Measurements from ENCODE around the gene GPR108.
"Not testable (repeated sequence)": the region's sequence is repeated elsewhere in the genome, so short reads cannot be mapped to it uniquely, and the experiment has no call there.

- TF ChIP-seq CTCF (conservative IDR thresholded peaks at IDR 0.05; ENCODE audit: low read length); EZH2phosphoT487 (IDR thresholded peaks at IDR 0.05; ENCODE audit: borderline replicate concordance): not testable (repeated sequence)
These were observed 38.7 kb upstream of the GPR108 start for GRCh38 chr19:6776045-6776444.
